SH-SY5Y (cell line): ENCODE data around the gene MST1.

Source experiments
- GATA2 ChIP-seq: IDR thresholded peaks from 2 replicates; pipeline ENCODE4 v1.6.1; 2011; ENCODE audit warnings: mild to moderate bottlenecking, low read depth, low read length
- GATA3 ChIP-seq: IDR thresholded peaks from 2 replicates; pipeline ENCODE4 v1.6.1; 2011; ENCODE audit warnings: low read depth, mild to moderate bottlenecking, low read length, moderate library complexity

GRCh38 chr3:49666592-49666991 lies 22.7 kb downstream of the MST1 start:
- TF ChIP-seq GATA3: no peak
- TF ChIP-seq GATA2: no peak
